NCI-H2227 (cell line): ENCODE measurements around the gene SH3GLB2.
"Not testable (repeated sequence)": the region's sequence is repeated elsewhere in the genome, so short reads cannot be mapped to it uniquely, and the experiment has no call there.

Experiments
- DNase-seq: peaks from one replicate; lab custom pipeline; 2025; ENCODE audit not compliant: unreplicated experiment; lab: John Stamatoyannopoulos, UW

SH3GLB2 gene

GRCh38 chr9:129022037-129022436, 6.1 kb downstream of the SH3GLB2 start:
- no peak for DNase-seq

- no peak for DNase-seq
Observed at GRCh38 chr9:129021091-129021490, 7.0 kb downstream of the SH3GLB2 start.

GRCh38 chr9:129014608-129015007, 13.5 kb downstream of the SH3GLB2 start:
- DNase-seq: no peak

- DNase-seq: no peak
Observed at GRCh38 chr9:129014124-129014523, 14.0 kb downstream of the SH3GLB2 start.

- DNase-seq: no peak
Observed at GRCh38 chr9:129013674-129014073, 14.5 kb downstream of the SH3GLB2 start.

- DNase-seq: no peak
Observed at GRCh38 chr9:129012893-129013448, 15.2 kb downstream of the SH3GLB2 start.

- no peak for DNase-seq
Observed at GRCh38 chr9:129012343-129012742, 15.8 kb downstream of the SH3GLB2 start.

GRCh38 chr9:129011761-129012181, 16.4 kb downstream of the SH3GLB2 start:
- DNase-seq: no peak

- DNase-seq: no peak
Observed at GRCh38 chr9:129011170-129011569, 17.0 kb downstream of the SH3GLB2 start.

GRCh38 chr9:129010267-129010975, 17.7 kb downstream of the SH3GLB2 start:
- DNase-seq: no peak

- DNase-seq: no peak
Observed at GRCh38 chr9:129009584-129010141, 18.5 kb downstream of the SH3GLB2 start.

GRCh38 chr9:129008986-129009583, 19.0 kb downstream of the SH3GLB2 start:
- DNase-seq: no peak

GRCh38 chr9:129008469-129008965, 19.6 kb downstream of the SH3GLB2 start:
- no peak for DNase-seq

GRCh38 chr9:129007766-129008468, 20.2 kb downstream of the SH3GLB2 start:
- no peak for DNase-seq

GRCh38 chr9:129007035-129007765, 20.9 kb downstream of the SH3GLB2 start:
- DNase-seq: no peak

- peak; percentile 82 for DNase-seq
Observed at GRCh38 chr9:129006328-129007034, 21.6 kb downstream of the SH3GLB2 start.

GRCh38 chr9:129005336-129005997, 22.7 kb downstream of the SH3GLB2 start:
- no peak for DNase-seq

GRCh38 chr9:129004173-129004572, 24.0 kb downstream of the SH3GLB2 start:
- DNase-seq: not testable (repeated sequence)

- DNase-seq: no peak
Observed at GRCh38 chr9:129002992-129003391, 25.1 kb downstream of the SH3GLB2 start.
